ENCODE measurements around the gene KDM4E.
"Not testable (repeated sequence)": the region's sequence is repeated elsewhere in the genome, so short reads cannot be mapped to it uniquely, and the experiment has no call there.

The KDM4E gene

GRCh38 chr11:95003716-95004115 is 21.3 kb upstream of the KDM4E start:
- Histone ChIP-seq H3K9me3 (ENCODE audit: control extremely low read depth in 1 of 5, control insufficient read depth in 4 of 5, insufficient read depth in 2 of 5, low read depth in 1 of 5, low read length in 4 of 5) (no peaks in the 10 kb centered on the region), H3K36me3 (ENCODE audit: control insufficient read depth in 4 of 4, insufficient read depth in 4 of 4, low read length in 3 of 4) (no peaks in the 10 kb centered on the region), H3K4me1 (ENCODE audit: control extremely low read depth in 1 of 4, control insufficient read depth in 4 of 4, insufficient read depth in 4 of 4, low read length in 3 of 4) (no peaks in the 10 kb centered on the region), H3K27ac (ENCODE audit: insufficient read depth in 1 of 2, low read depth in 1 of 2, low read length in 2 of 2, poor library complexity in 1 of 2, severe bottlenecking in 2 of 2) (no peak overlapping the region), H3K27me3 (replicated peaks in 2 of 5; ENCODE audit: control insufficient read depth in 4 of 5, insufficient read depth in 5 of 5, low read length in 4 of 5) (no peaks in the 10 kb centered on the region), H3K4me3 (ENCODE audit: control insufficient read depth in 1 of 7, extremely low read depth in 1 of 7, insufficient read depth in 4 of 7, low read depth in 2 of 7, low read length in 6 of 7) (no peak overlapping the region)
- CTCF ChIA-PET, result no interaction called here
- POLR2A ChIA-PET, result no interaction called here
- no peak for DNase-seq

DNA sequence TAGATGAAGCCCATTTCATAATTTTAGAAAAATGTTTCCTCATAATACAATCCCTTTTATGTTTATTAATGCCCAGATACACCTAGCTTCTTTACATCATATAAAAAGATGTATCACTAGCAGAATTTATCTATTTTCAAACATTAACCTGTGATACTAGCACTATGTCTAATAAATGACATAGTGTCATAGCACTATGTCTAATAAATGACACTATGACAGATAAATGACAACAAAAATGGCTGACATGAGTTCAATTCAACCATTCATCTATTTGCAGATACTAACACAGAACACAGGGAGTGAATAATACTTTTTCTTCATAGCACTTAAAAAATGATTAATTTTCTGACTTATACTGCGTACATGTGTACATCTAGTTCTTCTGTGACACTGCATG is 19.4 kb upstream of the KDM4E start:
- CTCF ChIA-PET, result no interaction called here
- H3K27ac ChIP-seq (ENCODE audit: insufficient read depth in 1 of 2, low read depth in 1 of 2, low read length in 2 of 2, poor library complexity in 1 of 2, severe bottlenecking in 2 of 2), result no peak overlapping the region
- WGBS (ENCODE audit: insufficient coverage), result no CpG with 5 or more reads among the region's 1 CpG
- DNase-seq, result no peak
- H3K36me3 ChIP-seq (ENCODE audit: control insufficient read depth in 4 of 4, insufficient read depth in 4 of 4, low read length in 3 of 4), result no peaks in the 10 kb centered on the region
- H3K4me3 ChIP-seq (ENCODE audit: control insufficient read depth in 1 of 7, extremely low read depth in 1 of 7, insufficient read depth in 4 of 7, low read depth in 2 of 7, low read length in 6 of 7), result no peak overlapping the region
- POLR2A ChIA-PET, result no interaction called here
- H3K4me1 ChIP-seq (ENCODE audit: control extremely low read depth in 1 of 4, control insufficient read depth in 4 of 4, insufficient read depth in 4 of 4, low read length in 3 of 4), result no peaks in the 10 kb centered on the region
- H3K9me3 ChIP-seq (ENCODE audit: control extremely low read depth in 1 of 5, control insufficient read depth in 4 of 5, insufficient read depth in 2 of 5, low read depth in 1 of 5, low read length in 4 of 5), result no peaks in the 10 kb centered on the region
- H3K27me3 ChIP-seq (replicated peaks in 2 of 5; ENCODE audit: control insufficient read depth in 4 of 5, insufficient read depth in 5 of 5, low read length in 4 of 5), result no peaks in the 10 kb centered on the region

DNA sequence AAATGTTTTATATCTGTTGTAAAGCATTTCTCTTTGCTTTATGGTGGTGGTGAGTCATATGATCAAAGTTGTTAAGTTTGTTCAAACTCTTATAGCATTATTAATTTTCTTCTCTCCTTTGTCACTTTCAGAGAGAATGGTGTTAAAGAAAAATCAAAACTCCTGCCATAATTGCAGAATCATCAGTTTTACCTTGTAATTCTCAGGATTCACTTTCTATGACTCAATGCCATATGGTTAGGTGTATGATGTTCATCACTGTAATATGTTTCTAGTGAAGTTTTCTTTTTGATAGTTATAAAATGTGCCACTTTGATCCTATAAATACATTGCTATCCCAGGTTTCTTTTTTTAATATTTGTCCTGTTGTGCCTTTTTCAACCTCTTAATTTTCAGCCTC is 13.7 kb upstream of the KDM4E start:
- Histone ChIP-seq H3K9me3 (ENCODE audit: control extremely low read depth in 1 of 5, control insufficient read depth in 4 of 5, insufficient read depth in 2 of 5, low read depth in 1 of 5, low read length in 4 of 5) (no peaks in the 10 kb centered on the region), H3K27ac (ENCODE audit: insufficient read depth in 1 of 2, low read depth in 1 of 2, low read length in 2 of 2, poor library complexity in 1 of 2, severe bottlenecking in 2 of 2) (no peak overlapping the region), H3K4me3 (ENCODE audit: control insufficient read depth in 1 of 7, extremely low read depth in 1 of 7, insufficient read depth in 4 of 7, low read depth in 2 of 7, low read length in 6 of 7) (no peak overlapping the region), H3K27me3 (replicated peaks in 2 of 5; ENCODE audit: control insufficient read depth in 4 of 5, insufficient read depth in 5 of 5, low read length in 4 of 5) (no peaks in the 10 kb centered on the region), H3K4me1 (ENCODE audit: control extremely low read depth in 1 of 4, control insufficient read depth in 4 of 4, insufficient read depth in 4 of 4, low read length in 3 of 4) (no peaks in the 10 kb centered on the region), H3K36me3 (ENCODE audit: control insufficient read depth in 4 of 4, insufficient read depth in 4 of 4, low read length in 3 of 4) (no peaks in the 10 kb centered on the region)
- ChIA-PET CTCF (no interaction called here), POLR2A (no interaction called here)
- DNase-seq, result no peak

GRCh38 chr11:95014184-95014821 is 10.8 kb upstream of the KDM4E start:
- H3K4me1 ChIP-seq (ENCODE audit: control extremely low read depth in 1 of 4, control insufficient read depth in 4 of 4, insufficient read depth in 4 of 4, low read length in 3 of 4), result no peaks in the 10 kb centered on the region
- POLR2A ChIA-PET, result no interaction called here
- CTCF ChIA-PET, result no interaction called here
- no peaks in the 10 kb centered on the region for H3K36me3 ChIP-seq (ENCODE audit: control insufficient read depth in 4 of 4, insufficient read depth in 4 of 4, low read length in 3 of 4)
- DNase-seq, result no peak
- no peaks in the 10 kb centered on the region for H3K9me3 ChIP-seq (ENCODE audit: control extremely low read depth in 1 of 5, control insufficient read depth in 4 of 5, insufficient read depth in 2 of 5, low read depth in 1 of 5, low read length in 4 of 5)
- no peak overlapping the region for H3K4me3 ChIP-seq (ENCODE audit: control insufficient read depth in 1 of 7, extremely low read depth in 1 of 7, insufficient read depth in 4 of 7, low read depth in 2 of 7, low read length in 6 of 7)
- WGBS (ENCODE audit: insufficient coverage), result 98% methylated on average over 10 of the region's 12 CpGs
- no peaks in the 10 kb centered on the region for H3K27me3 ChIP-seq (replicated peaks in 2 of 5; ENCODE audit: control insufficient read depth in 4 of 5, insufficient read depth in 5 of 5, low read length in 4 of 5)
- no peak overlapping the region for H3K27ac ChIP-seq (ENCODE audit: insufficient read depth in 1 of 2, low read depth in 1 of 2, low read length in 2 of 2, poor library complexity in 1 of 2, severe bottlenecking in 2 of 2)

DNA sequence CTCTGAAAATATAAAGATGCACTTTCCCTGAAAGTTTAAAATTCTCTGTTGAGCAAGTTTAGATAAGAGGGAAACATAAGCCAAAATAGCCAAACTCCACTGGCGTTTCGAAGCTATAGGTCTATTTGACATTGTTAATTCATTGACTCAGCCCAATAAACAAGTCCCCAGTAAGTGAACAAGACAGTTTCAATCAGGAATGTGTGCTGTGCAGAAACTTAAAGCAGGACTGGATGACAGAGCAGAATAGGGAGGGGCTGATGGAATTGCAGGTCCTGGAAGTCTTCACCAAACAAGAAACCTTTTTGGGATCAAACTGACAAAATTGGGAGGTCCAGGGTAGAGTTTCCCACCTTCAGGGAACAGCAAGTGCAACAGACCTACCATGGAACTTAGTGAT is 8.9 kb upstream of the KDM4E start:
- CTCF ChIA-PET, result interaction anchor here (1.0 kb wide), 1 partner anchor 120 kb away, joined by 4 read pairs; no protein-coding TSS in a partner anchor
- H3K4me1 ChIP-seq (ENCODE audit: control extremely low read depth in 1 of 4, control insufficient read depth in 4 of 4, insufficient read depth in 4 of 4, low read length in 3 of 4), result no peaks in the 10 kb centered on the region

DNA sequence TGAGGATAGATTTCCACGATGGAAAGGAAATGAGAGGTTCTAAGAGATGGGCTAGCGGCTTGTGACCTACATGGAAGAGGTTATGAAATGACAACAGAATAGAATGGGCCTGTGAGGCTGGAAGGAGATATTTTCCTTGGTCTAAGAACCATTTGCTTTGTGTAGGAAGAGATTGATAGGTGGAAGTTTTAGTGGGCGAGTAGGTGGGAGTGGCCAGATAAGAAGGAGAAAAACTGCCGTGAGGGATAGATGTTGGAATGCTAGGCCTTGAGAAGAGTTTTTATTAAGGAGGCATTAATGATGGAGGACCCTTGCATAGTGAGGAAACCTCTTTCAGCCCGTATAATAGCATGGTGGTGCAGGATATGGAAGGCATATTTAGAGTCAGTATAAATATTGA is 3.6 kb upstream of the KDM4E start:
- WGBS (ENCODE audit: insufficient coverage), result 98% methylated on average over 5 of the region's 5 CpGs
- POLR2A ChIA-PET, result not testable (repeated sequence)

More for the DNA sequence above, 8.9 kb upstream of the KDM4E start:
- WGBS (ENCODE audit: insufficient coverage), result no CpG with 5 or more reads among the region's 2 CpGs
- H3K9me3 ChIP-seq (ENCODE audit: control extremely low read depth in 1 of 5, control insufficient read depth in 4 of 5, insufficient read depth in 2 of 5, low read depth in 1 of 5, low read length in 4 of 5), result no peaks in the 10 kb centered on the region
- POLR2A ChIA-PET, result no interaction called here
- no peak overlapping the region for H3K4me3 ChIP-seq (ENCODE audit: control insufficient read depth in 1 of 7, extremely low read depth in 1 of 7, insufficient read depth in 4 of 7, low read depth in 2 of 7, low read length in 6 of 7)
- no peaks in the 10 kb centered on the region for H3K36me3 ChIP-seq (ENCODE audit: control insufficient read depth in 4 of 4, insufficient read depth in 4 of 4, low read length in 3 of 4)
- no peaks in the 10 kb centered on the region for H3K27me3 ChIP-seq (replicated peaks in 2 of 5; ENCODE audit: control insufficient read depth in 4 of 5, insufficient read depth in 5 of 5, low read length in 4 of 5)
- no peak overlapping the region for H3K27ac ChIP-seq (ENCODE audit: insufficient read depth in 1 of 2, low read depth in 1 of 2, low read length in 2 of 2, poor library complexity in 1 of 2, severe bottlenecking in 2 of 2)
- DNase-seq, result no peak

DNA sequence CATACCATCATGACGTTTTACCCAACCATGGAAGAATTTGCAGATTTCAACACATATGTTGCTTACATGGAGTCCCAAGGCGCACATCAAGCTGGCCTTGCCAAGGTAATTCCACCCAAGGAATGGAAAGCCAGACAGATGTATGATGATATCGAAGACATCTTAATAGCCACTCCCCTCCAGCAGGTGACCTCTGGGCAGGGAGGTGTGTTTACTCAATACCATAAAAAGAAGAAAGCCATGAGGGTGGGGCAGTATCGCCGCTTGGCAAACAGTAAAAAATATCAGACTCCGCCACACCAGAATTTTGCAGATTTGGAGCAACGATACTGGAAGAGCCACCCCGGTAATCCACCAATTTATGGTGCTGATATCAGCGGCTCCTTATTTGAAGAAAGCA is 536 bp downstream of the KDM4E start:
- 100% methylated on average over 1 of the region's 9 CpGs for WGBS (ENCODE audit: insufficient coverage)
- H3K27me3 ChIP-seq (replicated peaks in 2 of 5; ENCODE audit: control insufficient read depth in 4 of 5, insufficient read depth in 5 of 5, low read length in 4 of 5); POLR2A ChIA-PET; H3K4me3 ChIP-seq (ENCODE audit: control insufficient read depth in 1 of 7, extremely low read depth in 1 of 7, insufficient read depth in 4 of 7, low read depth in 2 of 7, low read length in 6 of 7); H3K27ac ChIP-seq (ENCODE audit: insufficient read depth in 1 of 2, low read depth in 1 of 2, low read length in 2 of 2, poor library complexity in 1 of 2, severe bottlenecking in 2 of 2); DNase-seq; H3K9me3 ChIP-seq (ENCODE audit: control extremely low read depth in 1 of 5, control insufficient read depth in 4 of 5, insufficient read depth in 2 of 5, low read depth in 1 of 5, low read length in 4 of 5); H3K4me1 ChIP-seq (ENCODE audit: control extremely low read depth in 1 of 4, control insufficient read depth in 4 of 4, insufficient read depth in 4 of 4, low read length in 3 of 4); H3K36me3 ChIP-seq (ENCODE audit: control insufficient read depth in 4 of 4, insufficient read depth in 4 of 4, low read length in 3 of 4); CTCF ChIA-PET: not testable (repeated sequence)

More for the DNA sequence above, 3.6 kb upstream of the KDM4E start:
- CTCF ChIA-PET; H3K36me3 ChIP-seq (ENCODE audit: control insufficient read depth in 4 of 4, insufficient read depth in 4 of 4, low read length in 3 of 4); H3K27ac ChIP-seq (ENCODE audit: insufficient read depth in 1 of 2, low read depth in 1 of 2, low read length in 2 of 2, poor library complexity in 1 of 2, severe bottlenecking in 2 of 2); H3K4me3 ChIP-seq (ENCODE audit: control insufficient read depth in 1 of 7, extremely low read depth in 1 of 7, insufficient read depth in 4 of 7, low read depth in 2 of 7, low read length in 6 of 7); H3K9me3 ChIP-seq (ENCODE audit: control extremely low read depth in 1 of 5, control insufficient read depth in 4 of 5, insufficient read depth in 2 of 5, low read depth in 1 of 5, low read length in 4 of 5); DNase-seq; H3K4me1 ChIP-seq (ENCODE audit: control extremely low read depth in 1 of 4, control insufficient read depth in 4 of 4, insufficient read depth in 4 of 4, low read length in 3 of 4); H3K27me3 ChIP-seq (replicated peaks in 2 of 5; ENCODE audit: control insufficient read depth in 4 of 5, insufficient read depth in 5 of 5, low read length in 4 of 5): not testable (repeated sequence)

Data from common myeloid progenitor, CD34-positive (primary cell).